T-helper 2 cell treated with Interferon-gamma antibody and Interleukin-4, amounts not matched to agents 5 μg/mL and 100 μg/mL, for 36 hours (primary cell): ENCODE data around the gene POLR1B.
"Not testable (repeated sequence)": the region's sequence is repeated elsewhere in the genome, so short reads cannot be mapped to it uniquely, and the experiment has no call there.

Source experiments
- DNase-seq: peaks from one replicate; pipeline ENCODE4 v3.0.0; 2021; ENCODE audit warnings: low spot score
- H3K27ac Mint-ChIP-seq: one replicate; pipeline ENCODE4 v1.8.0; 2021; ENCODE audit warnings: mild to moderate bottlenecking, mixed read lengths
- H3K27me3 Mint-ChIP-seq: one replicate; pipeline ENCODE4 v1.8.0; 2021; ENCODE audit warnings: low read depth, mixed read lengths
- H3K36me3 Mint-ChIP-seq: one replicate; pipeline ENCODE4 v1.8.0; 2021; ENCODE audit warnings: low read depth, mixed read lengths
- H3K4me1 Mint-ChIP-seq: one replicate; pipeline ENCODE4 v1.8.0; 2021; ENCODE audit warnings: low read depth, mixed read lengths
- H3K4me3 Mint-ChIP-seq: one replicate; pipeline ENCODE4 v1.8.0; 2022; ENCODE audit warnings: mild to moderate bottlenecking, moderate library complexity, mixed read lengths
- H3K9me3 Mint-ChIP-seq: one replicate; pipeline ENCODE4 v1.8.0; 2021; ENCODE audit warnings: mixed read lengths

The POLR1B gene

DNA sequence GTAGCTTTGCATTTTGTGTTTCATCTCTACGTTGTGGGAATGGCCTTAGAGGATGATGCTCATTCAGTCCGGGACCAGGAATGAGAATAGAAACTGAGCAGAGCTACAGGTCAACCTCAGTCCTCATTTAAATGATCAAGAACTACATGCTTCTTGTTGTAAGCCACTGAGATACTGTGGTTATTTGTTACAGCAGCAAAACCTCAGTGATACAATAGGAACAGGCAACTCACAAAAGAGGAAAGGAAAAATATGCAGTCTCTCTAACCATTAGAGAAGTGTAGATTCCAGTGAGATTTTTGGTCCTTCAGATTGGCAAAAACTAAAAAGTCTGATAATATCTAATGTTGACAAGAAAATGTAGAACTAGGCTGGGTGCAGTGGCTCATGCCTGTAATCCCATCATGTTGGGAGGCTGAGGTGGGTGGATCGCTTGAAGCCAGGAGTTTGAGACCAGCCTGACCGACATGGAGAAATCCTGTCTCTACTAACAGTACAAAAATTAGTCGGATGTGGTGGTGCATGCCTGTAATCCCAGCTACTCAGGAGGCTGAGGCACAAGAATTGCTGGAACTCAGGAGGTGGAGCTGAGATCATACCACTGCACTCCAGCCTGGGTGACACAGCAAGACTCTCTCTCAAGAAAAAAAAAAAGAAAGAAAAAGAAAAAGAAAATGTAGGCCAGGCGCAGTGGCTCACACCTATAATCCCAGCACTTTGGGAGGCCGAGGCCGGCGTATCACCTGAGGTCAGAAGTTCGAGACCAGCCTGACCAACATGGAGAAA is 55.5 kb downstream of the POLR1B start:
- Mint-ChIP-seq H3K4me1 (peaks cover 11% of the 10 kb centered on the region), H3K9me3 (no peaks in the 10 kb centered on the region), H3K4me3 (no peak overlapping the region), H3K27me3 (no peaks in the 10 kb centered on the region), H3K27ac (no peak overlapping the region), H3K36me3 (peaks cover 2% of the 10 kb centered on the region)
- DNase-seq: no peak

- no peak overlapping the region for H3K27ac Mint-ChIP-seq
- H3K4me3 Mint-ChIP-seq: no peak overlapping the region
- H3K4me1 Mint-ChIP-seq: peaks cover 8% of the 10 kb centered on the region
- DNase-seq: no peak
- H3K27me3 Mint-ChIP-seq: no peaks in the 10 kb centered on the region
- H3K9me3 Mint-ChIP-seq: no peaks in the 10 kb centered on the region
- no peaks in the 10 kb centered on the region for H3K36me3 Mint-ChIP-seq
These were observed 58.4 kb downstream of the POLR1B start for GRCh38 chr2:112600634-112601033.

- Mint-ChIP-seq H3K4me3 (no peak overlapping the region), H3K9me3 (no peaks in the 10 kb centered on the region), H3K27me3 (no peaks in the 10 kb centered on the region), H3K4me1 (peaks cover 8% of the 10 kb centered on the region), H3K36me3 (no peaks in the 10 kb centered on the region), H3K27ac (no peak overlapping the region)
- DNase-seq: no peak
These were observed 59.5 kb downstream of the POLR1B start for GRCh38 chr2:112601754-112602153.

GRCh38 chr2:112602917-112603316 is 60.7 kb downstream of the POLR1B start:
- Mint-ChIP-seq H3K36me3 (no peaks in the 10 kb centered on the region), H3K27me3 (no peaks in the 10 kb centered on the region), H3K4me3 (no peak overlapping the region), H3K9me3 (no peaks in the 10 kb centered on the region), H3K4me1 (peaks cover 8% of the 10 kb centered on the region), H3K27ac (no peak overlapping the region)
- no peak for DNase-seq

DNA sequence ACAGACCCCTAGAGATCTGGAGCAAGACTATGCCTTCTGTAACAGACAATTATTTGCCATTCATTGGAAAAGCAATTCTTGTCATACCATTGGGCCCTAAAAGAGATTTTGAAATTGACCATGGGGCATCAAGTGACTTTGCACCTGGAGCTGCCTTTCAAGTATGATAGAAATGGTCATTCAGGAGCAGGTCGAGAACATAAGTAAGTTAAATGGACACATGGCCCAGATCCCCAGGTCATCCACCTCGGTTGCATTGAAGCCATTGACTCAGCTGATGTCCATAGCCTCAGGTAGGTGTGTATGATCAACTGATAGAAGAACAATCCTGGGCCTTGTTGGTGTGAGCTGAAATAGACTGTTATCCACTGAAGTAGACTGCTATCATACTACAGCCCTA is 61.5 kb downstream of the POLR1B start:
- no peak overlapping the region for H3K4me3 Mint-ChIP-seq
- H3K27ac Mint-ChIP-seq: no peak overlapping the region
- no peaks in the 10 kb centered on the region for H3K27me3 Mint-ChIP-seq
- no peak for DNase-seq
- no peaks in the 10 kb centered on the region for H3K9me3 Mint-ChIP-seq
- H3K36me3 Mint-ChIP-seq: no peaks in the 10 kb centered on the region
- H3K4me1 Mint-ChIP-seq: peaks cover 8% of the 10 kb centered on the region

- H3K27ac Mint-ChIP-seq: no peak overlapping the region
These were observed 62.7 kb downstream of the POLR1B start for GRCh38 chr2:112604952-112605351.

DNA sequence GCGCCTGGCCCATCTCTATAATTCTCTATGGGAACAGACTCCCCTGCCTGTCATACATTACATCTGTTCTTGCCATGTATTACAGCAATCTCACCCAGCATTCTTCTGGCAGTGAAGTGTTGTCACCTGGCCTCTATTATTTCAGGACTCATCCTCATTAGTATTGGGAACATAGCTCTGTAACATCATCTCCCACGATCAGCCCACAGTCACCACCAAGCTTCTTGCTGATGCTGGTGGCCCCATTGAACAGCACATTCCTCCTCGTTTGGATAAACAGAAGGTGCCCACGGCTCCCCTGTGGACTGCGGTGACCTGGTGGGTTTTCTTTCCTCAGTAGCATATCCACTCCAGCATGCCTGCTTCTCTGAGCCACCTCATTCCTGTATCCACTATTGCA is 63.7 kb downstream of the POLR1B start:
- no peak for DNase-seq
- H3K27ac Mint-ChIP-seq: no peak overlapping the region
- H3K36me3 Mint-ChIP-seq: no peaks in the 10 kb centered on the region
- peaks cover 2% of the 10 kb centered on the region for H3K4me1 Mint-ChIP-seq
- H3K4me3 Mint-ChIP-seq: no peak overlapping the region
- no peaks in the 10 kb centered on the region for H3K9me3 Mint-ChIP-seq
- peaks cover 8% of the 10 kb centered on the region for H3K27me3 Mint-ChIP-seq

More at GRCh38 chr2:112604952-112605351, 62.7 kb downstream of the POLR1B start:
- Mint-ChIP-seq H3K27me3 (no peaks in the 10 kb centered on the region), H3K36me3 (no peaks in the 10 kb centered on the region), H3K4me1 (peaks cover 6% of the 10 kb centered on the region), H3K4me3 (no peak overlapping the region), H3K9me3 (no peaks in the 10 kb centered on the region)
- DNase-seq: no peak

DNA sequence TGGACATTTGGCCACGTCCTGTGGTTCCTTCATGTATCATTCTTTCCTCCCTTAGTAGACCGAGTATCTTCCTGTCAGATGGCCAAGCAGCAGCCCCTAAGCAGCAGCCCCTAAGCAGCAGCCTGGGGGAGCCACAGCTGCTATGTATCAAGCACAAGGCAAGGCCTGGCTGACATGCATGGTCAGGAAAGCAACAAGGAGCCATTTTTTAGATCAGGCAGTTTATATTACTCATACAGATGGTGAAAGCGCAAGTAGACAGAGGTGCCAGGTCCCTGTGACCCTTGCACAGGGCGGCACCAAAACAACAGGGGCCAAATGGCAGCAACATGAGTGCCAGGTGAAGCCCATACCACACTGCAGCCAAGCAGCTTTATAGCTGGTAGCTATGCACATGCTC is 64.3 kb downstream of the POLR1B start:
- H3K27ac Mint-ChIP-seq: no peak overlapping the region
- H3K9me3 Mint-ChIP-seq: no peaks in the 10 kb centered on the region
- H3K4me1 Mint-ChIP-seq: no peaks in the 10 kb centered on the region
- no peak for DNase-seq
- no peaks in the 10 kb centered on the region for H3K36me3 Mint-ChIP-seq
- peaks cover 14% of the 10 kb centered on the region for H3K27me3 Mint-ChIP-seq
- no peak overlapping the region for H3K4me3 Mint-ChIP-seq

DNA sequence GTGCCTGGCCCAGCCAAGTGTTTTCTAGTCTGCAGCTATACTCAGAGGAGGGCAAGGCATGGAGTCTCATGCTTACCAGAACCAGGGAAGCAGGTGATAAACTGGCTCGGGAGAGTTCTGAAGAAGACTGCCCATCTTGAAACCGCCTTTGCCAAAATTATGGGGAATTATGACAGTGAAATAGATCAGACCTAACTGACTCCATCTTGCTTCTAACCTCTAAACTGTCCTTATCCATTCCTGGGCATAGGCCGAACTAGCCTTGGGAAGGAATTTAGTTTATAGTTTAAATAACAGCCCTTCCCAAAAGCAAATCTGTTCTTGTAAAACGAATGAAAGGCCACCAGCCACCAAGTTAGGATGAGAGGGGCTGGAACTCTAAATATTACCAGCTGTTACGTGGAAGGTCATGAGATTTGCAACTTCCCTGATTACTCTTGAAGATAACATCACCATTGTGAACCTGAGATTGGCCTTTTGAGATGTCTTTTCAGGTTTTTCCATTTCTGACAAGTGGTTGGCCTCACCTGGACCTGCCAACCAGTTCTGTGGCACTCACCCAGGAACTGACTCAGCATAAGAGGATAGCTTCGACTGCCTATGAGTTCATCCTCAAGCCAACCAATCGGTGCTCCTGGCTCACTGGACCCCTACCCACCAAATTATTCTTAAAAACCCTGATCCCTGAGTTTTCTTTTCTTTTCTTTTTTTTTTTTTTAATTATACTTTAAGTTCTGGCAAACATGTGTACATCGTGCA is 65.6 kb downstream of the POLR1B start:
- no peak for DNase-seq
- no peaks in the 10 kb centered on the region for H3K9me3 Mint-ChIP-seq
- no peaks in the 10 kb centered on the region for H3K4me1 Mint-ChIP-seq
- no peak overlapping the region for H3K27ac Mint-ChIP-seq
- H3K27me3 Mint-ChIP-seq: peaks cover 25% of the 10 kb centered on the region
- no peaks in the 10 kb centered on the region for H3K36me3 Mint-ChIP-seq
- H3K4me3 Mint-ChIP-seq: no peak overlapping the region

DNA sequence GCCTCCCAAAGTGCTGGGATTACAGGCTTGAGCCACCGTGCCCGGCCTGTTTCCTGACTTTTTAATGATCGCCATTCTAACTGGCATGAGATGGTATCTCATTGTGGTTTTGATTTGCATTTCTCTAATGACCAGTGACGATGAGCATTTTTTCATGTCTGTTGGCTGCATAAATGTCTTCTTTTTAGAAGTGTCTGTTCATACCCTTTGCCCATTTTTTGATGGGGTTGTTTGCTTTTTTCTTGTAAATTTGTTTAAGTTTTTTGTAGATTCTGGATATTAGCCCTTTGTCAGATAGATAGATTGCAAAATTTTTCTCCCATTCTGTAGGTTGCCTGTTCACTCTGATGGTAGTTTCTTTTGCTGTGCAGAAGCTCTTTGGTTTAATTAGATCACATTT is 67.1 kb downstream of the POLR1B start:
- not testable (repeated sequence) for H3K36me3 Mint-ChIP-seq, H3K4me3 Mint-ChIP-seq, H3K9me3 Mint-ChIP-seq, H3K27ac Mint-ChIP-seq, H3K4me1 Mint-ChIP-seq, DNase-seq
- peaks cover 33% of the 10 kb centered on the region for H3K27me3 Mint-ChIP-seq

DNA sequence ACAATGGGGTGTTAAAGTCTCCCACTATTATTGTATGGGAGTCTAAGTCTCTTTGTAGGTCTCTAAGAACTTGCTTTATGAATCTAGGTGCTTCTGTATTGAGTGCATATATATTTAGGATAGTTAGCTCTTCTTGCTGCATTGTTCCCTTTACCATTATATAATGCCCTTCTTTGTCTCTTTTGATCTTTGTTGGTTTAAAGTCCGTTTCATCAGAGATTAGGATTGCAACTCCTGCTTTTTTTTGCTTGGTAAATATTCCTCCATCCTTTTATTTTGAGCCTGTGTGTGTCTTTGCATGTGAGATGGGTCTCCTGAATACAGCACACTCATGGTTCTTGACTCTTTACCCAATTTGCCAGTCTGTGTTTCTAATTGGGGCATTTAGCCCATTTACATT is 70.0 kb downstream of the POLR1B start:
- H3K36me3 Mint-ChIP-seq, H3K4me3 Mint-ChIP-seq, DNase-seq, H3K9me3 Mint-ChIP-seq, H3K4me1 Mint-ChIP-seq, H3K27ac Mint-ChIP-seq: not testable (repeated sequence)
- H3K27me3 Mint-ChIP-seq: peaks cover 33% of the 10 kb centered on the region

GRCh38 chr2:112614201-112614840 is 72.1 kb downstream of the POLR1B start:
- no peaks in the 10 kb centered on the region for H3K9me3 Mint-ChIP-seq
- H3K36me3 Mint-ChIP-seq: no peaks in the 10 kb centered on the region
- peaks cover 33% of the 10 kb centered on the region for H3K27me3 Mint-ChIP-seq
- DNase-seq: no peak
- H3K4me1 Mint-ChIP-seq: no peaks in the 10 kb centered on the region
- H3K27ac Mint-ChIP-seq: no peak overlapping the region
- no peak overlapping the region for H3K4me3 Mint-ChIP-seq

DNA sequence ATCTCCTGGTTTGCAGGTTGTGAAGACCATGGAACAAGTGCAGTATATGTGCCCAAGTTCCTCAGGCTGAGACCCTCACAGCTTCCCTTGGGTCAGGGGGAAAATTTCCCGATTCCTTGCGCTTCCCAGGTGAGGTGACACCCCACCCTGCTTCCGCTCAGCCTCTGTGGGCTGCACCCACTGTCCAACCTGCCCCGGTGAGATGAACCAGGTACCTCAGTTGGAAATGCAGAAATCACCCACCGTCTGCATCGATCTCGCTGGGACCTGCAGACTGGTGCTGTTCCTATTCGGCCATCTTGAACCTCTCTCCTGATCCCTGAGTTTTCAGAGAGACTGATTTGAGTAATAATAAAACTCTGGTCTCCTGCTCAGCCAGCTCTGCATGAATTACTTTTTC is 72.8 kb downstream of the POLR1B start:
- no peaks in the 10 kb centered on the region for H3K36me3 Mint-ChIP-seq
- no peaks in the 10 kb centered on the region for H3K9me3 Mint-ChIP-seq
- H3K4me1 Mint-ChIP-seq: no peaks in the 10 kb centered on the region
- DNase-seq: no peak
- no peak overlapping the region for H3K27ac Mint-ChIP-seq
- H3K4me3 Mint-ChIP-seq: no peak overlapping the region
- peaks cover 33% of the 10 kb centered on the region for H3K27me3 Mint-ChIP-seq

DNA sequence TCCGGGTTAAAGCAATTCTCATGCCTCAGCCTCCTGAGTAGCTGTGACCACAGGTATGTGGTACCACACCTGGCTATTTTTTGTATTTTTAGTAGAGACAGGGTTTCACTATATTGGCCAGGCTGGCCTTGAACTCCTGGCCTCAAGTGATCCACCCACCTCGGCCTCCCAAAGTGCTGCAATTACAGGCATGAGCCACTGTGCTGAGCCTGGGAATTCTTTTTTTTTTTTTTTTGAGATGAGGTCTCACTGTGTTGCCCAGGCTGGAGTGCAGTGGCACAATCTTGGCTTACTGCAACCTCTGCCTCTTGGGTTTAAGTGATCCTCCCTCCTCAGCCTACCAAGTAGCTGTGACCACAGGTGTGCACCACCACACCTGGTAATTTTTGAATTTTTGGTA is 73.5 kb downstream of the POLR1B start:
- not testable (repeated sequence) for H3K4me1 Mint-ChIP-seq

More for the DNA sequence above, 73.5 kb downstream of the POLR1B start:
- not testable (repeated sequence) for H3K36me3 Mint-ChIP-seq, H3K27ac Mint-ChIP-seq, DNase-seq, H3K4me3 Mint-ChIP-seq, H3K9me3 Mint-ChIP-seq
- peaks cover 26% of the 10 kb centered on the region for H3K27me3 Mint-ChIP-seq
